Right lobe of liver (tissue), 4 donors: Measurements from ENCODE around the gene ZBTB25.

ENCODE experiments used
- POLR2A ChIP-seq: fragments of 450-650 bp; IDR thresholded peaks from one replicate; pipeline ENCODE4 v1.6.1; 2017; ENCODE audit warnings: antibody characterized with exemption, mild to moderate bottlenecking
- TF ChIP-seq, protein P1 (sequence below), 4 donors: fragments of 200-600 bp in 3 of 4; fragments of 450-650 bp in 1 of 4; IDR thresholded peaks; one replicate each; pipeline versions ENCODE4 v1.5.1 to v1.8.0; 2016 to 2022; ENCODE audit warnings: antibody characterized with exemption in 4 of 4, mild to moderate bottlenecking in 2 of 4
- donor health status: DM: no; HTN: no; CAD: no.
- donor health status: DM: no; HTN: no; CAD: no.
- donor health status: DM: no; HTN: yes; CAD: no.

DNA sequence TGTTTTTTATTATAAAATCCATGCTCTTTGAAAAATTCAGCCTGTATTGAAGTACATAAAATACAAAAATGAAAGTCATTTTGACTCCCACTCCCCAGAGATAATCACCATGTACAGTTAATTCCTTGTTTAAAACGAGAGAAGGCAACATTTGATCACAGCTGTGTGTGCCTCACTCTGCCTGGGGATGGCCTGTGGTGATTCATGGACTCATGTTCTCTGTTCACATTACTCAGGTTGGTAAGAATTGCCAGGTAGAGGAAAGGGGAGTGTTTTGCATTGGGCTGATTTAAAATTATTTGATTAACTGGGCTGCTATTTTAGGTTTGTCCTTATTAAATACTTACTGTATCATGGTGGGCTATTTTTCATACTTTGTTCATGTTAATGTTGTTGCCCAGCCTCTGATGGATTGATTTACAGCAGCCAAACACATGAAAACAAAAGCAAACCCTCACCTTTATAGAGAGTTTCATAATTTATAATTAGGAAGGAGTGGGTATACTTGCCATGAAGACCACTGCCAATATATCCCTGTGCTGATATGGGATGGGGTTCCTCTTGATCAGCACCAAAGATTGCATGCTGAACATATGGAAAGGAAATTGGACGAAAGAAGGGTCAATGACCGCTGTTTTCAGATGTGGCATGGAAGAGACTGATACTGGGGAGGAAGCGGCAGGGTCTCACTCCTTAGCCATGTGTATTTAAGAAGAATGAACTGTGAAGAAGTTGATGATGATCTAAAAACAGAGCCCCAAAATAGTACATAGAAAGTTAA lies 3.9 kb upstream of the ZBTB25 start:
- TF ChIP-seq, protein P1, sequence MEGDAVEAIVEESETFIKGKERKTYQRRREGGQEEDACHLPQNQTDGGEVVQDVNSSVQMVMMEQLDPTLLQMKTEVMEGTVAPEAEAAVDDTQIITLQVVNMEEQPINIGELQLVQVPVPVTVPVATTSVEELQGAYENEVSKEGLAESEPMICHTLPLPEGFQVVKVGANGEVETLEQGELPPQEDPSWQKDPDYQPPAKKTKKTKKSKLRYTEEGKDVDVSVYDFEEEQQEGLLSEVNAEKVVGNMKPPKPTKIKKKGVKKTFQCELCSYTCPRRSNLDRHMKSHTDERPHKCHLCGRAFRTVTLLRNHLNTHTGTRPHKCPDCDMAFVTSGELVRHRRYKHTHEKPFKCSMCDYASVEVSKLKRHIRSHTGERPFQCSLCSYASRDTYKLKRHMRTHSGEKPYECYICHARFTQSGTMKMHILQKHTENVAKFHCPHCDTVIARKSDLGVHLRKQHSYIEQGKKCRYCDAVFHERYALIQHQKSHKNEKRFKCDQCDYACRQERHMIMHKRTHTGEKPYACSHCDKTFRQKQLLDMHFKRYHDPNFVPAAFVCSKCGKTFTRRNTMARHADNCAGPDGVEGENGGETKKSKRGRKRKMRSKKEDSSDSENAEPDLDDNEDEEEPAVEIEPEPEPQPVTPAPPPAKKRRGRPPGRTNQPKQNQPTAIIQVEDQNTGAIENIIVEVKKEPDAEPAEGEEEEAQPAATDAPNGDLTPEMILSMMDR (IDR thresholded peaks at IDR 0.05) = no peak
- no peak for TF ChIP-seq POLR2A
